ENCODE measurements around the gene PPP1R14D.

GRCh38 chr15:40858706-40859105, 30.2 kb upstream of the PPP1R14D start:
- TF ChIP-seq EZH2 (IDR thresholded peaks at IDR 0.05) (no peak), POLR2AphosphoS5 (IDR thresholded peaks at IDR 0.05; ENCODE audit: borderline replicate concordance, low read depth, low read length) (no peak)

Measured in SK-N-MC (cell line).